Ovary (tissue), 9 donors: ENCODE measurements around the gene SEPTIN5. TPM values are rescaled to one million over a fixed set of nuclear protein-coding genes. Genes with fewer than 3 reads are reported as not detected.

Experiments
- DNase-seq, 5 donors: peaks; one replicate each; pipeline ENCODE4 v3.0.0-alpha.2; 2019 to 2020
- H3K27ac ChIP-seq, 2 donors: fragments of 200-600 bp; one replicate each; pipeline versions ENCODE4 v1.5.1 to v1.8.0; 2019 to 2022
- H3K27me3 ChIP-seq: fragments of 200-600 bp; one replicate; pipeline ENCODE4 v1.8.0; 2022
- H3K36me3 ChIP-seq: fragments of 200-600 bp; sonication (generic); one replicate; pipeline ENCODE4 v1.5.1; 2019
- H3K4me1 ChIP-seq: one replicate; pipeline ENCODE4 v1.8.1; 2013; ENCODE audit warnings: mild to moderate bottlenecking, moderate library complexity; ENCODE audit not compliant: insufficient read depth
- H3K4me3 ChIP-seq: fragments of 200-600 bp; sonication (generic); one replicate; pipeline ENCODE4 v1.5.1; 2017
- H3K9me3 ChIP-seq, 2 donors: fragments of 200-600 bp in 1 of 2; sonication (generic) in 1 of 2; one replicate each; pipeline versions ENCODE4 v1.5.1 to v1.8.1; 2013 to 2019; ENCODE audit warnings: mild to moderate bottlenecking in 1 of 2, moderate library complexity in 1 of 2
- CTCF ChIP-seq, 3 donors: fragments of 450-650 bp in 2 of 3; fragments of 200-600 bp in 1 of 3; IDR thresholded peaks; one replicate each; pipeline versions ENCODE4 v1.5.1 to v1.8.0; 2016 to 2022; ENCODE audit warnings: antibody characterized with exemption in 3 of 3, mild to moderate bottlenecking in 1 of 3
- EP300 ChIP-seq: sonication (generic); formaldehyde crosslinking; IDR thresholded peaks from one replicate; pipeline ENCODE4 v1.6.1; 2017; ENCODE audit warnings: antibody characterized with exemption
- POLR2A ChIP-seq: fragments of 450-650 bp; IDR thresholded peaks from one replicate; pipeline ENCODE4 v1.6.1; 2017; ENCODE audit warnings: antibody characterized with exemption, mild to moderate bottlenecking, moderate library complexity
- WGBS, 3 donors: extraction: QIAGEN DNeasy Blood & Tissue Kit in 1 of 3; methylation state at CpG; one replicate each; pipeline versions ENCODE4 v1.1.5 to v1.1.7; 2013 to 2017; 5-methylcytosine and 5-hydroxymethylcytosine counted together
- intact Hi-C, 4 donors: fragments of 100-400 bp; cut with DNase I; formaldehyde crosslinking; loops; one replicate each; pipeline versions ENCODE4 v1.11.0 to v1.15.1; 2022 to 2023
- polyA plus RNA-seq, 2 donors: library from polyadenylated mRNA; stranded (reverse); fragments of 200-250 nt in 1 of 2; fragments of 350-450 nt in 1 of 2; fragmentation: Illumina TruSeq in 1 of 2; extraction: RNeasy Lipid Tissue Mini Kit (QIAGEN cat#74804) in 1 of 2; gene quantifications; one replicate each; pipeline ENCODE4 v1.2.3, GENCODE V29; 2013 to 2014
- total RNA-seq, 7 donors: library from RNA; depleted of rRNA in 2 of 7; stranded (reverse); fragments of >200 nt in 2 of 7; fragmentation: NEBNext Ultra II Directional in 3 of 7; extraction: Animal tissue kit (Norgen Biotek cat#: 25700) in 3 of 7; gene quantifications; one replicate each; pipeline versions ENCODE4 v1.1.0 to v1.2.4, GENCODE V29; 2016 to 2023
- donor health status: DM: no; HTN: no; CAD: no; lungs with moderate emphysema.
- donor health status: DM: no; HTN: no; CAD: no.
- donor health status: Bipolar disorder and iron deficiency.
- donor health status: DM: yes; HTN: yes; CAD: no.
- donor health status: DM: no; HTN: no; CAD: no.
- donor health status: DM: yes; HTN: yes; CAD: no.

Gene SEPTIN5
- total and polyA plus RNA-seq, 9 donors: 21.0 to 55.0 (median 30.9) TPM

GRCh38 chr22:19671316-19671715 is 43.0 kb upstream of the SEPTIN5 start:
- intact Hi-C loops: no loop called here

GRCh38 chr22:19672054-19672776 is 42.1 kb upstream of the SEPTIN5 start:
- Histone ChIP-seq H3K9me3 (no peaks in the 10 kb centered on the region), H3K27ac (no peak overlapping the region), H3K36me3 (no peaks in the 10 kb centered on the region), H3K27me3 (no peaks in the 10 kb centered on the region), H3K4me1 (no peaks in the 10 kb centered on the region), H3K4me3 (no peak overlapping the region)
- 89 to 93% (median 91%) methylated on average over 9 of the region's 9 CpGs for WGBS, 3 donors
- no peak for TF ChIP-seq EP300
- no peak for TF ChIP-seq POLR2A
- TF ChIP-seq CTCF (IDR thresholded peaks at IDR 0.05): no peak
- no peak for DNase-seq
- intact Hi-C loops: no loop called here

More at GRCh38 chr22:19671316-19671715, 43.0 kb upstream of the SEPTIN5 start:
- WGBS, 3 donors: 88 to 94% (median 92%) methylated on average over 3 of the region's 3 CpGs
- no peak for DNase-seq
- no peaks in the 10 kb centered on the region for H3K36me3 ChIP-seq
- H3K9me3 ChIP-seq: no peaks in the 10 kb centered on the region
- no peaks in the 10 kb centered on the region for H3K4me1 ChIP-seq
- H3K4me3 ChIP-seq: no peak overlapping the region
- TF ChIP-seq EP300: no peak
- no peak overlapping the region for H3K27ac ChIP-seq
- no peaks in the 10 kb centered on the region for H3K27me3 ChIP-seq

GRCh38 chr22:19673660-19674059 is 40.6 kb upstream of the SEPTIN5 start:
- H3K27me3 ChIP-seq: no peaks in the 10 kb centered on the region
- H3K4me3 ChIP-seq: no peak overlapping the region

GRCh38 chr22:19674129-19674928 is 40.0 kb upstream of the SEPTIN5 start:
- DNase-seq: no peak
- intact Hi-C loops: no loop called here
- no peak overlapping the region for H3K4me3 ChIP-seq
- H3K27ac ChIP-seq: no peak overlapping the region
- H3K27me3 ChIP-seq: no peaks in the 10 kb centered on the region
- H3K9me3 ChIP-seq: no peaks in the 10 kb centered on the region
- H3K36me3 ChIP-seq: no peaks in the 10 kb centered on the region
- 74 to 78% (median 76%) methylated on average over 11 of the region's 11 CpGs for WGBS, 3 donors
- TF ChIP-seq EP300: no peak
- no peak for TF ChIP-seq POLR2A
- no peak for TF ChIP-seq CTCF (IDR thresholded peaks at IDR 0.05)
- no peaks in the 10 kb centered on the region for H3K4me1 ChIP-seq

More at GRCh38 chr22:19673660-19674059, 40.6 kb upstream of the SEPTIN5 start:
- DNase-seq: no peak
- intact Hi-C loops: no loop called here
- no peaks in the 10 kb centered on the region for H3K4me1 ChIP-seq
- H3K9me3 ChIP-seq: no peaks in the 10 kb centered on the region
- WGBS, 3 donors: 73 to 75% (median 74%) methylated on average over 4 of the region's 4 CpGs
- no peak overlapping the region for H3K27ac ChIP-seq
- TF ChIP-seq POLR2A (no peak), CTCF (IDR thresholded peaks at IDR 0.05) (no peak), EP300 (no peak)
- no peaks in the 10 kb centered on the region for H3K36me3 ChIP-seq

GRCh38 chr22:19674929-19675253 is 39.4 kb upstream of the SEPTIN5 start:
- Histone ChIP-seq H3K27me3 (no peaks in the 10 kb centered on the region), H3K27ac (no peak overlapping the region), H3K4me3 (no peak overlapping the region), H3K9me3 (no peaks in the 10 kb centered on the region), H3K4me1 (no peaks in the 10 kb centered on the region), H3K36me3 (no peaks in the 10 kb centered on the region)
- DNase-seq: no peak
- 71 to 83% (median 72%) methylated on average over 10 of the region's 10 CpGs for WGBS, 3 donors
- intact Hi-C loops: no loop called here
- no peak for TF ChIP-seq CTCF (IDR thresholded peaks at IDR 0.05)
- TF ChIP-seq EP300: no peak
- no peak for TF ChIP-seq POLR2A
